ENCODE results near the gene PLCH1.

PLCH1 gene

DNA sequence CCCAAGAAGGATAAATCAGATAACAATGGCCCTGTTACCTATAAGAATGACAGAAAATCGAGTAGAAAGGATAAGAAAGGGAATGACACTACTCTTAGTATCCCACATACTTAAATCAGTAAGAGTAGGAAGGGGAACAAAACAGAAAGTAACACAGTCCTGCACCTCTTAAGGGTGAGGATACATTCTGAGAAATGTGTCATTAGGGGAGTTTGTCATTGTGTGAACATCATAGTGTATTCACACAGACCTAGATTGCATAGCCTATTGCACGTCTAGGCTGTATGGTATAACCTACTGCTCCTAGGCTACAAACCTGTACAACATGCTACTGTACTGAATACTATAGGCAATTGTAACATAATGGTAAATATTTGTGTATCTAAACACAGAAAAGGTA is 142.6 kb downstream of the PLCH1 start:
- H3K4me1 Mint-ChIP-seq = no peaks in the 10 kb centered on the region
- no peaks in the 10 kb centered on the region for H3K9me3 Mint-ChIP-seq
- no peak overlapping the region for H3K4me3 Mint-ChIP-seq
- ATAC-seq (replicated peaks; ENCODE audit: extremely low read depth, poor library complexity, severe bottlenecking) (no peak), DNase-seq (ENCODE audit: low spot score in 2 of 2) (no peak)
- H3K27ac Mint-ChIP-seq (ENCODE audit: low read depth) = no peak overlapping the region
- H3K27me3 Mint-ChIP-seq = peaks cover 10% of the 10 kb centered on the region
- H3K36me3 Mint-ChIP-seq (ENCODE audit: insufficient read depth) = no peaks in the 10 kb centered on the region

DNA sequence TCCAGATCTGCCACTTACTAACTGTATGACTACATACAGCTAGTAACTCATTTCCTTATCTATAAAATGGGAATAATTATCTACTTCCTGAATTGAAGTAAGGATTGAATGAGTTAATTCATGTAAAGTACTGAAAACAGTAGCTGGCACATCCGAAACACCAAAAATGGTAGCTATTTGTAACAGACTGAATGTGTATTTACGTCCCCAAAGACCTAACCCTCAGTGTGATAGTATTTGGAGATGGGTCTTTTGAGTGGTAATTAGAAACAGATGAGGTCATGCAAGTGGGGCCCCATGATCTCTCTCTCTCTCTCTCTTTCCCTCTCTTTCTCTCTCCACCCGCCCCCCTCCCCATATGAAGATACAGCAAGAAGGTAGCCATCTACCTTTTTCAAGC is 146.2 kb downstream of the PLCH1 start:
- H3K27me3 Mint-ChIP-seq = peaks cover 10% of the 10 kb centered on the region
- H3K27ac Mint-ChIP-seq (ENCODE audit: low read depth) = no peak overlapping the region
- H3K36me3 Mint-ChIP-seq (ENCODE audit: insufficient read depth) = no peaks in the 10 kb centered on the region
- DNase-seq (ENCODE audit: low spot score in 2 of 2) = no peak
- H3K9me3 Mint-ChIP-seq = no peaks in the 10 kb centered on the region
- H3K4me3 Mint-ChIP-seq = no peak overlapping the region
- no peak for ATAC-seq (replicated peaks; ENCODE audit: extremely low read depth, poor library complexity, severe bottlenecking)
- H3K4me1 Mint-ChIP-seq = no peaks in the 10 kb centered on the region

DNA sequence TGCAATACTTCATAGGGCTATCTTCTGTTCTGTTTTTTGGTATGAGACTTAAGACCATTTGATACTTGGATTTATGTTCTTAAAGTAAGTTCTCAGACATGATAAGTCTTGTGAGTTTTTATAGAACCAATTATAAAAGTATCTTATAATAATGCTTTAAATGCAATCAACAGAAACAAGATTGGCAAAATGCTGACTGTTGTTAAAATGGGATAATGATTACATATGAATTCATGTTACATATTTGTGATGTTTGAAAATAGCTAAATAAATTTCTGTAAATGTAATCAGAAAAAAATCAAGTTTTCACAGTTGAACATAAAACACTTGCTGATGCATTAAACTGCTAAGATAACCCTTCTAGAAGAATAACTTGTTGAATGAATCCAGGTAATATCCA is 148.3 kb downstream of the PLCH1 start:
- no peaks in the 10 kb centered on the region for H3K36me3 Mint-ChIP-seq (ENCODE audit: insufficient read depth)
- H3K4me1 Mint-ChIP-seq = no peaks in the 10 kb centered on the region
- peaks cover 8% of the 10 kb centered on the region for H3K27me3 Mint-ChIP-seq
- H3K27ac Mint-ChIP-seq (ENCODE audit: low read depth) = no peak overlapping the region
- DNase-seq (ENCODE audit: low spot score in 2 of 2) (no peak), ATAC-seq (replicated peaks; ENCODE audit: extremely low read depth, poor library complexity, severe bottlenecking) (no peak)
- H3K9me3 Mint-ChIP-seq = no peaks in the 10 kb centered on the region
- no peak overlapping the region for H3K4me3 Mint-ChIP-seq

DNA sequence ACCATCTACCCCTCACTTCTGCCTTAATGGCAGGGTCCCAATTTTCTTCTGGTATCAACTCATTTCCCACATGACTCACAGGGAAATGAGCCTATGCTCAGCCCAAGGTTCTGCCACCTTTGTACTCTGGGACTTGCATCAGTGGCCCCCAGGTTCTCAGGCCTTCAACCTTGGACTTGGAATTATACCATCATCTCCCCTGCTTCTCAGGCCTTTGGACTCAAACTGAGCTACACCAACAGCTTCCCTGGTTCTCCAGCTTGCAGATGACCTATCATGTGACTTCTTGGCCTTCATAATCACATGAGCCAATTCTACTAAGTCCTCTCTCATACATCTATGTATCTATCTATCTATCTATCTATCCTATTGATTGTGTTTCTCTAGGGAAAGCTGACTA is 149.5 kb downstream of the PLCH1 start:
- H3K4me1 Mint-ChIP-seq = no peaks in the 10 kb centered on the region
- no peaks in the 10 kb centered on the region for H3K36me3 Mint-ChIP-seq (ENCODE audit: insufficient read depth)
- ATAC-seq (replicated peaks; ENCODE audit: extremely low read depth, poor library complexity, severe bottlenecking) (no peak), DNase-seq (ENCODE audit: low spot score in 2 of 2) (no peak)
- no peak overlapping the region for H3K27ac Mint-ChIP-seq (ENCODE audit: low read depth)
- no peak overlapping the region for H3K4me3 Mint-ChIP-seq
- H3K9me3 Mint-ChIP-seq = no peaks in the 10 kb centered on the region
- H3K27me3 Mint-ChIP-seq = peaks cover 6% of the 10 kb centered on the region

DNA sequence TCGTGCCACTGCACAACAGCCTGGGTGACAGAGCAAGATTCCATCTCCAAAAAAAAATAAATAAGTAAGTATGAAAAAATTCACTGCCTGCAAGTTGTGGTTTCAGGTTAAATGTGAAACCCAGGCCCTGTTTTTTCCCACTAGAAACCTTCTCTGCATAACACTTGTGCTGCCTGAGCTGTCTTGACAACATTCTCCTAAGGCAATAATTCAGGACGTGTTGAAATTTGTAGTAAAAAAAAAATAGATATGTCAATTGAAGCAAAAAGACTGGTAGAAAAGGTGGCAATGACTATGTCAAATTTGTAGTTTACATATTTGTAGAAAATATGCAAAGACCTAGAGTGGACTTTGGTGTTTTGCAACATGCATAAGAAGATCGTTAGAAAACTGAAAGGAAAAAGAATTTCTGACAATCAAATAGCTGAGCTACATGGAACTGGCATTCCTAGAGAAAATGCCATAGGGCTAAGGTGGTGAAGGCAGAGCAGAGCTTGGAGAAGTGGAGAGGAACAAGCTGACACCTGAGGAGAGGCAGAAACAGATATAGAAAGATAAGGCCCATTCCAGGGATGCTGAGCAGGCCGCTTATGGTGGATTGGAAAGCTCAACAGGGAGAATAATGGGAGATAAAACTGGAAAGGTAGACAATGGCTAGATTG is 150.2 kb downstream of the PLCH1 start:
- no peaks in the 10 kb centered on the region for H3K36me3 Mint-ChIP-seq (ENCODE audit: insufficient read depth)
- peaks cover 6% of the 10 kb centered on the region for H3K27me3 Mint-ChIP-seq
- DNase-seq (ENCODE audit: low spot score in 2 of 2) (no peak), ATAC-seq (replicated peaks; ENCODE audit: extremely low read depth, poor library complexity, severe bottlenecking) (no peak)
- H3K4me3 Mint-ChIP-seq = no peak overlapping the region
- no peak overlapping the region for H3K27ac Mint-ChIP-seq (ENCODE audit: low read depth)
- H3K4me1 Mint-ChIP-seq = no peaks in the 10 kb centered on the region
- H3K9me3 Mint-ChIP-seq = no peaks in the 10 kb centered on the region

DNA sequence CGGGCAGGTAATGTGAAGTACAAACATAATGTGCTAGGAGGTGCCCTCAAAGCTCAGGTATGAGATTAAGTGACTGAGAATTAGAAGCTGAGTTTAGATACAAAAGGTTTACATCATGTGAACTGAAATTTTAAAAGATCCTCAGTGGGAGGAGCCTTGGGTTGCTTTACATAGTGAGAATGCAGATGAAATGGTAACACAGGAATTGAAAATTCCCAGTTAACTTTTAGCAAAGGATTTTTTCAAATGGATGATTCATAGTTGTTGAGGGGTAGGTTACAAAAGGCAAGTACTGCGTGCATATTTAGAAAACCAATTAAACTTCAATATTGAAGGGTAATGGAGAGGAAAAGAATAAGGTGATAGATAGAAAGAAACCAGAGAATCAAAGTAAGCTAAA is 157.3 kb downstream of the PLCH1 start:
- H3K27me3 Mint-ChIP-seq = no peaks in the 10 kb centered on the region
- no peak for ATAC-seq (replicated peaks; ENCODE audit: extremely low read depth, poor library complexity, severe bottlenecking)

DNA sequence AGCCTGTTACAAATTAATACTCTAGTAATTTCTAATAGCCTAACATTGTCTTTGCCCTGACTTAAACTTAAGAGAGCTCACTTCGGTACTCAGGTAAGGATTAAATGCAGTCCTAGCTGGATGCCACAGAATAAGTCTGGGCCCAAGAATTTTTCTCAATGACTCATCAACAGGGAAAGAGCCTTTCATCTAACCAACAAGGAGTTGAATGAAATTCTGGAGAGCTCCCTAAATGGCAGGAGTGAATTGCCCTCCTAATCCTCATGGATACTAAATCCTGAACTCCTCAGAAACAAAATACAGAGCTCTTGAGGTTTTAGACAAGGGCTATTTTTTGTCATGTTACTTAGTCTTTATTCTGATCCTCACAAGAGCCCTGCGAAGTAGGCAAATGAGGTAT is 159.5 kb downstream of the PLCH1 start:
- no peaks in the 10 kb centered on the region for H3K4me1 Mint-ChIP-seq
- no peak overlapping the region for H3K4me3 Mint-ChIP-seq
- H3K9me3 Mint-ChIP-seq = no peaks in the 10 kb centered on the region
- H3K27ac Mint-ChIP-seq (ENCODE audit: low read depth) = no peak overlapping the region
- no peak for ATAC-seq (replicated peaks; ENCODE audit: extremely low read depth, poor library complexity, severe bottlenecking)
- DNase-seq (ENCODE audit: low spot score in 2 of 2) = no peak
- no peaks in the 10 kb centered on the region for H3K27me3 Mint-ChIP-seq
- H3K36me3 Mint-ChIP-seq (ENCODE audit: insufficient read depth) = no peaks in the 10 kb centered on the region

More for the DNA sequence above, 157.3 kb downstream of the PLCH1 start:
- H3K27ac Mint-ChIP-seq (ENCODE audit: low read depth) = no peak overlapping the region
- no peaks in the 10 kb centered on the region for H3K36me3 Mint-ChIP-seq (ENCODE audit: insufficient read depth)
- no peaks in the 10 kb centered on the region for H3K9me3 Mint-ChIP-seq
- no peak overlapping the region for H3K4me3 Mint-ChIP-seq
- no peaks in the 10 kb centered on the region for H3K4me1 Mint-ChIP-seq
- no peak for DNase-seq (ENCODE audit: low spot score in 2 of 2)

DNA sequence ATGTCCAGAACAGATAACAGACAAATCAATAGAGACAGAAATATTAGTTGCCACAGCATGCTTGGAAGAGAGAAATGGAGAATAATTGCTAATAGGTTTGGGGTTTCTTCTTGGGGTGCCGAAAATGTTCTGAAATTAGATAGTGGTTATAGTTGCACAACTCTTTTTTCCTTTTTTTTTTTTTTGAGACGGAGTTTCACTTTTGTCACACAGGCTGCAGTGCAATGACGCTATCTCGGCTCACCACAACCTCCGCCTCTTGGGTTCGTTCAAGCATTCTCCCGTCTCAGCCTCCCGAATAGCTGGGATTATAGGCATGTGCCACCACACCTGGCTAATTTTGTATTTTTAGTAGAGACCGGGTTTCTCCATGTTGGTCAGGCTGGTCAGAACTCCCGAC is 163.3 kb downstream of the PLCH1 start:
- ATAC-seq (replicated peaks; ENCODE audit: extremely low read depth, poor library complexity, severe bottlenecking) (no peak), DNase-seq (ENCODE audit: low spot score in 2 of 2) (no peak)
- Mint-ChIP-seq H3K4me3 (no peak overlapping the region), H3K9me3 (no peaks in the 10 kb centered on the region), H3K36me3 (ENCODE audit: insufficient read depth) (no peaks in the 10 kb centered on the region), H3K4me1 (no peaks in the 10 kb centered on the region), H3K27me3 (no peaks in the 10 kb centered on the region), H3K27ac (ENCODE audit: low read depth) (no peak overlapping the region)

DNA sequence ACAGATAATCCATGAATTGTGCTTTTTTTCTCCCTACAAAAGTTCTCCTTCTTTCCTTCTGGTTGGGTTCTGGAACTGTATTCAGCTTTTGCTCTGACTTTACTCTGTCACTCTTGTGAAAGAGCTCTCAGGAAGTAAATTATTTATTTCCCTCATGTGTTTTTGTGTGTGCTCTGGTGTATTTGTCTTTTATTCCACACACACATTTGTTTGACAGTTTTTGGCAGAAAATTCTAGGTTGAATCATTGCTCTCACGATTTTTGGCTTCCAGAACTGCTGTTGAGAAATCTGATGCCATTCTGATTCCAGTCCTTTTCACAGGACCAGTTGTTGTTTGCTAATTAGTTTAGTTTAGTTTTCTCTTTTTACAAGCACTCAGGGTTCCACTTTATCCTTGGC is 172.8 kb downstream of the PLCH1 start:
- no peak for ATAC-seq (replicated peaks; ENCODE audit: extremely low read depth, poor library complexity, severe bottlenecking)
- Mint-ChIP-seq H3K36me3 (ENCODE audit: insufficient read depth) (no peaks in the 10 kb centered on the region), H3K4me1 (no peaks in the 10 kb centered on the region), H3K9me3 (no peaks in the 10 kb centered on the region), H3K27ac (ENCODE audit: low read depth) (no peak overlapping the region), H3K4me3 (no peak overlapping the region), H3K27me3 (peaks cover 10% of the 10 kb centered on the region)
- no peak for DNase-seq (ENCODE audit: low spot score in 2 of 2)

DNA sequence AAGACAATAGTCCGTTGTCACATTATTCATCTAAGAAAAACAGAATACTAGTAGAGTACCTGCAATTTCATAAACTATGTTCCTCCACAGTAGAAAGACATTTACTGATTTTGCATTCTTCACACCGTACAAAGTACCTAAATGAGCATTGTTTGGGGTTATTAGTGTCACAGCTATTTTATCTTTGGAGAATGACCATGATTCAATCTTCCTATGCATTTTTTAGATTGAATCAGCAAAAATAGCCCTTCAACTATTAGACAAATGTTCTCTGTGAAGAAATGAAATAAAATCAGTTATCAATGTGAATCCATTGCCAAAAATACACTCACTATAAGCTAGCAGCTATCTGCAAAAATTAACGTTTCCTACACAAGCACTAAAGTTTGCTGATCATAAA is 176.6 kb downstream of the PLCH1 start:
- H3K36me3 Mint-ChIP-seq (ENCODE audit: insufficient read depth) = no peaks in the 10 kb centered on the region
- no peak overlapping the region for H3K4me3 Mint-ChIP-seq
- no peaks in the 10 kb centered on the region for H3K9me3 Mint-ChIP-seq
- ATAC-seq (replicated peaks; ENCODE audit: extremely low read depth, poor library complexity, severe bottlenecking) (no peak), DNase-seq (ENCODE audit: low spot score in 2 of 2) (no peak)
- H3K4me1 Mint-ChIP-seq = no peaks in the 10 kb centered on the region
- no peak overlapping the region for H3K27ac Mint-ChIP-seq (ENCODE audit: low read depth)
- H3K27me3 Mint-ChIP-seq = no peaks in the 10 kb centered on the region

DNA sequence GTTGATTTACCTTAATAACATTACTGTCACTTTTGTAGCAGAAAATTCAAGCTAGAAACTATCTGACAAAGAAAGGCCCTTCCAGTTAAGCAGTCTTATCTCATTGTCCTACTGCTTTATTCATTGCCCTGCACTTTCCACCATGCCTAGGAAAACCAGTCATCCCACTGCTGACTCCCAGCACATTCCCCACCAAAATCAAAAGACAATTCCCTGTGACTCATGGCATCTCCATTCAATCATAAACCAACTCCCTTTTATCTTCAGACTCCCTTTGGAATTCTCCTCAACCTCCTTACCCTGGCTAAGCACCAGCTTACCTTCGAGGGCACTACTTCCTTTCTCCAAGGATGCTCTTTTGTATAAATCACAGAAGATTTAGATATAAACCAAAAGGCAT is 184.3 kb downstream of the PLCH1 start:
- no peaks in the 10 kb centered on the region for H3K36me3 Mint-ChIP-seq (ENCODE audit: insufficient read depth)
- DNase-seq (ENCODE audit: low spot score in 2 of 2) (no peak), ATAC-seq (replicated peaks; ENCODE audit: extremely low read depth, poor library complexity, severe bottlenecking) (no peak)
- H3K4me1 Mint-ChIP-seq = no peaks in the 10 kb centered on the region
- no peak overlapping the region for H3K27ac Mint-ChIP-seq (ENCODE audit: low read depth)
- H3K4me3 Mint-ChIP-seq = no peak overlapping the region
- H3K27me3 Mint-ChIP-seq = no peaks in the 10 kb centered on the region
- H3K9me3 Mint-ChIP-seq = no peaks in the 10 kb centered on the region

DNA sequence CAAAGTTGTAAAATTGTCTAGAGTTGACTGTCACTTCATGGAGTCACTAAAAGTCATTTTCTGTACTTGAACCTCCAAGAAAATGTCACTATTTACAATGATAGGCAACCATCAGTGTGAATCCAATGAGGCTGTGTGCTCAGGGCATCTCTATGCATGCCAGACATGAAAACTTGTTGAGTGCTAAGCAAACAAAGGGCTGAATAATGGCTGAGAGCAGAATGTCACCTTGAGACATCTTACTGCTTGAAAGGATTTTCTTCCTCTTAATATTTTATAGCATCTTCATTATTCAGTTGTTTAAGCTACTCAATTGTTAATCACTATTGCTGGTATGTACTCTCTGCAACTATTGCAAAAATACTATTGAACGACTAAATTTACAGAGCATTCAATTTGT is 184.7 kb downstream of the PLCH1 start:
- DNase-seq (ENCODE audit: low spot score in 2 of 2) = no peak
- H3K36me3 Mint-ChIP-seq (ENCODE audit: insufficient read depth) = no peaks in the 10 kb centered on the region
- no peaks in the 10 kb centered on the region for H3K4me1 Mint-ChIP-seq
- ATAC-seq (replicated peaks; ENCODE audit: extremely low read depth, poor library complexity, severe bottlenecking) = no peak
- no peak overlapping the region for H3K4me3 Mint-ChIP-seq
- H3K27ac Mint-ChIP-seq (ENCODE audit: low read depth) = no peak overlapping the region
- H3K27me3 Mint-ChIP-seq = no peaks in the 10 kb centered on the region
- no peaks in the 10 kb centered on the region for H3K9me3 Mint-ChIP-seq

DNA sequence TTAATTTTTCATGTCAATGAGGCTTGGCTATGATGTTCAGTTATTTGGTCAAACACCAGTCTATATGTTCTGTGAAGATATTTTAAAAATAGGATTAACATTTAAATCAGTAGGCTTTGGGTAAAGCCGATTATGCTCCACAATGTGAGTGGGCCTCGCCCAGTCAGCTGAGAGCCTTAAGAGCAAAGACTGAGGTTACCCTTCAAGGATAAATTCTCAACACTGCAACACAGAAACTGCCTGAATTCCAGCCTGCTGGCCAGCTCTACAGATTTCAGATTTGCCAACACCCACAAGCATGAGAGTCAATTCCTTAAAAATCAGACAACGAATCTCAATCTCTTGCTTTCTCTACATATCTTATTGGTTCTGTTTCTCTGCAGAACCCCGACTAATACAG is 188.3 kb downstream of the PLCH1 start:
- DNase-seq (ENCODE audit: low spot score in 2 of 2) = no peak
- no peaks in the 10 kb centered on the region for H3K4me1 Mint-ChIP-seq
- H3K27me3 Mint-ChIP-seq = no peaks in the 10 kb centered on the region
- H3K9me3 Mint-ChIP-seq = peaks cover 5% of the 10 kb centered on the region
- no peak for ATAC-seq (replicated peaks; ENCODE audit: extremely low read depth, poor library complexity, severe bottlenecking)
- no peaks in the 10 kb centered on the region for H3K36me3 Mint-ChIP-seq (ENCODE audit: insufficient read depth)
- no peak overlapping the region for H3K4me3 Mint-ChIP-seq
- H3K27ac Mint-ChIP-seq (ENCODE audit: low read depth) = no peak overlapping the region
